DOHH2 (cell line): Measurements from ENCODE around the gene CD300LF.

Source experiments
- H3F3A ChIP-seq: fragments of 200-600 bp; sonication (generic), shearing (Covaris generic); 2 replicates; pipeline ENCODE4 v1.6.0; 2016; ENCODE audit warnings: antibody characterized with exemption, mild to moderate bottlenecking; ENCODE audit not compliant: control insufficient read depth, insufficient read depth
- H3K27ac ChIP-seq: fragments of 200-600 bp; sonication (generic); 2 replicates; pipeline ENCODE4 v1.5.1; 2014; ENCODE audit warnings: low read depth, mild to moderate bottlenecking, low read length, moderate library complexity
- H3K27me3 ChIP-seq: fragments of 200-600 bp; sonication (generic); 2 replicates; pipeline ENCODE4 v1.6.1; 2014; ENCODE audit warnings: mild to moderate bottlenecking, low read length, mixed read lengths; ENCODE audit not compliant: control insufficient read depth
- H3K36me3 ChIP-seq: fragments of 200-600 bp; sonication (generic); 2 replicates; pipeline ENCODE4 v1.6.1; 2014; ENCODE audit warnings: mild to moderate bottlenecking, low read length, moderate library complexity, mixed read lengths; ENCODE audit not compliant: control insufficient read depth
- H3K4me1 ChIP-seq: fragments of 200-600 bp; sonication (generic); 2 replicates; pipeline ENCODE4 v1.6.1; 2014; ENCODE audit warnings: mild to moderate bottlenecking, low read length, mixed read lengths; ENCODE audit not compliant: control insufficient read depth
- H3K4me2 ChIP-seq: fragments of 200-600 bp; sonication (generic); 2 replicates; pipeline ENCODE4 v1.6.0; 2014; ENCODE audit warnings: mild to moderate bottlenecking, low read length, moderate library complexity
- H3K4me3 ChIP-seq: fragments of 200-600 bp; sonication (generic); 2 replicates; pipeline ENCODE4 v1.5.1; 2014; ENCODE audit warnings: mild to moderate bottlenecking, low read length, mixed read lengths
- H3K79me2 ChIP-seq: fragments of 200-600 bp; sonication (generic); 2 replicates; pipeline ENCODE4 v1.6.1; 2014; ENCODE audit warnings: mild to moderate bottlenecking, low read length, mixed read lengths; ENCODE audit not compliant: control insufficient read depth
- H3K9me2 ChIP-seq: fragments of 200-600 bp; sonication (generic); replicated peaks from 2 replicates; pipeline ENCODE4 v1.6.1; 2014; ENCODE audit warnings: mild to moderate bottlenecking, low read length, mixed read lengths; ENCODE audit not compliant: control insufficient read depth
- H3K9me3 ChIP-seq: fragments of 200-600 bp; sonication (generic); 2 replicates; pipeline ENCODE4 v1.6.1; 2014; ENCODE audit warnings: antibody characterized with exemption, low read length, mixed read lengths; ENCODE audit not compliant: control insufficient read depth, insufficient read depth
- H4K20me1 ChIP-seq: fragments of 200-600 bp; sonication (generic); 2 replicates; pipeline ENCODE4 v1.6.0; 2014; ENCODE audit warnings: low read depth, mild to moderate bottlenecking, antibody characterized with exemption, low read length, moderate library complexity; ENCODE audit not compliant: control insufficient read depth, insufficient read depth
- EZH2phosphoT487 ChIP-seq: fragments of 200-600 bp; sonication (generic); IDR thresholded peaks from 2 replicates; pipeline ENCODE4 v1.6.1; 2017; ENCODE audit warnings: borderline replicate concordance, mild to moderate bottlenecking, antibody characterized with exemption, low read length, moderate library complexity, mixed read lengths
- TF ChIP-seq, protein P1 (sequence below): fragments of 200-600 bp; sonication (generic); IDR thresholded peaks from one replicate; pipeline ENCODE4 v1.5.1; 2014; ENCODE audit warnings: antibody characterized with exemption, mild to moderate bottlenecking, low read depth, low read length; ENCODE audit not compliant: poor library complexity, severe bottlenecking

Gene CD300LF

GRCh38 chr17:74723891-74724290 is 11.2 kb upstream of the CD300LF start:
- Histone ChIP-seq H3K79me2 (no peaks in the 10 kb centered on the region), H3F3A (peaks cover 6% of the 10 kb centered on the region; the same call in 1 of the 2 replicates), H3K4me1 (no peaks in the 10 kb centered on the region), H3K4me2 (no peak overlapping the region), H3K36me3 (no peaks in the 10 kb centered on the region), H3K9me2 (no peaks in the 10 kb centered on the region), H3K4me3 (no peak overlapping the region), H3K27ac (no peak overlapping the region), H3K27me3 (no peaks in the 10 kb centered on the region; the same call in 1 of the 2 replicates), H3K9me3 (peaks cover 6% of the 10 kb centered on the region; the same call in 1 of the 2 replicates), H4K20me1 (no peaks in the 10 kb centered on the region)
- TF ChIP-seq, protein P1, sequence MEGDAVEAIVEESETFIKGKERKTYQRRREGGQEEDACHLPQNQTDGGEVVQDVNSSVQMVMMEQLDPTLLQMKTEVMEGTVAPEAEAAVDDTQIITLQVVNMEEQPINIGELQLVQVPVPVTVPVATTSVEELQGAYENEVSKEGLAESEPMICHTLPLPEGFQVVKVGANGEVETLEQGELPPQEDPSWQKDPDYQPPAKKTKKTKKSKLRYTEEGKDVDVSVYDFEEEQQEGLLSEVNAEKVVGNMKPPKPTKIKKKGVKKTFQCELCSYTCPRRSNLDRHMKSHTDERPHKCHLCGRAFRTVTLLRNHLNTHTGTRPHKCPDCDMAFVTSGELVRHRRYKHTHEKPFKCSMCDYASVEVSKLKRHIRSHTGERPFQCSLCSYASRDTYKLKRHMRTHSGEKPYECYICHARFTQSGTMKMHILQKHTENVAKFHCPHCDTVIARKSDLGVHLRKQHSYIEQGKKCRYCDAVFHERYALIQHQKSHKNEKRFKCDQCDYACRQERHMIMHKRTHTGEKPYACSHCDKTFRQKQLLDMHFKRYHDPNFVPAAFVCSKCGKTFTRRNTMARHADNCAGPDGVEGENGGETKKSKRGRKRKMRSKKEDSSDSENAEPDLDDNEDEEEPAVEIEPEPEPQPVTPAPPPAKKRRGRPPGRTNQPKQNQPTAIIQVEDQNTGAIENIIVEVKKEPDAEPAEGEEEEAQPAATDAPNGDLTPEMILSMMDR, result no peak

DNA sequence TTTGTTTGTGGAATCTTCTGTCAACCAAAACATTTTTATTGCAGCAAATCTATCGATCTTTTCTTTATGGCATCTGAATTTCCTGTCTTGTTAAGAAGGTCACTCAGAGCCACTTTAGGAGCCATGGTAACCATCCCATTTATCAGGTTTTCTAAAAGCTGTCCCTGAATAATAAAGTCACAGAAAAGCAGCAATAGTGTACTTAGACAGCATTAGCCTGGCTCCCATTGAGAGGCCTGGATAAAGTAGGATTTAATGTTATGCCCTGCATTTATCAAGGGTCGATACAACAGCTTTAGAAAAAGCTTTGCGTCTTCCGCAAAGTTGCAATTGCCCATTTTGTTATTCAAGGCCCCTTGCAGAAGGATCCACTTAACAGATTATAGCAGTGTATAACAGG is 10.1 kb upstream of the CD300LF start:
- no peaks in the 10 kb centered on the region for H3K9me3 ChIP-seq
- no peak overlapping the region for H3K4me2 ChIP-seq
- H3K9me2 ChIP-seq, result no peaks in the 10 kb centered on the region
- H4K20me1 ChIP-seq, result no peaks in the 10 kb centered on the region
- no peaks in the 10 kb centered on the region for H3K36me3 ChIP-seq
- H3F3A ChIP-seq, result no peaks in the 10 kb centered on the region
- no peaks in the 10 kb centered on the region for H3K4me1 ChIP-seq
- H3K27ac ChIP-seq, result no peak overlapping the region
- no peak for TF ChIP-seq EZH2phosphoT487
- TF ChIP-seq, protein P1, result no peak
- no peaks in the 10 kb centered on the region for H3K79me2 ChIP-seq
- H3K27me3 ChIP-seq, result peaks cover 4% of the 10 kb centered on the region; the same call in 1 of the 2 replicates
- no peak overlapping the region for H3K4me3 ChIP-seq

DNA sequence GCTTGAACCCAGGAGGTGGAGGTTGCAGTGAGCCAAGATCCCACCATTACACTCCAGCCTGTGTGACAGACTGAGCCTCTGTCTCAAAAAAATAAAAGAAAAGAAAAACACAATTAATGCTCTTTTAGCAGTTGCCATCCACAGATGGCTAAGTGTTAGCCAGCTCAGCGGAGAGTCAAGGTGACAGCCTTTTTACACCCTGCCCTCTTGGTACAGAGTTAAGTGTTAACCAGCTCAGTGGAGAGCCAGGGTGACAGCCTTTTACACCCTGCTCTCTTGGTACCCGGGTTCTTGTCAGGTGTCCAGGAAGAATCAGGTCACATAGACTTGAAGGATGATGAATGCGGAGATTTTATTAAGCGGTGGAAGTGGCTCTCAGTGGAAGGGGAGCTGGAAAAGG is 7.8 kb upstream of the CD300LF start:
- no peak for TF ChIP-seq EZH2phosphoT487
- TF ChIP-seq, protein P1, result no peak
- H3K36me3 ChIP-seq, result no peaks in the 10 kb centered on the region
- no peaks in the 10 kb centered on the region for H4K20me1 ChIP-seq
- no peaks in the 10 kb centered on the region for H3F3A ChIP-seq
- no peaks in the 10 kb centered on the region for H3K79me2 ChIP-seq
- H3K4me3 ChIP-seq, result no peak overlapping the region
- no peaks in the 10 kb centered on the region for H3K4me1 ChIP-seq
- H3K27me3 ChIP-seq, result peaks cover 4% of the 10 kb centered on the region; the same call in 1 of the 2 replicates
- H3K27ac ChIP-seq, result no peak overlapping the region
- H3K4me2 ChIP-seq, result no peak overlapping the region
- no peaks in the 10 kb centered on the region for H3K9me3 ChIP-seq
- H3K9me2 ChIP-seq, result no peaks in the 10 kb centered on the region
